Measurements from ENCODE around the gene MAGI2.
"Not testable (repeated sequence)": the region's sequence is repeated elsewhere in the genome, so short reads cannot be mapped to it uniquely, and the experiment has no call there.

MAGI2 gene

DNA sequence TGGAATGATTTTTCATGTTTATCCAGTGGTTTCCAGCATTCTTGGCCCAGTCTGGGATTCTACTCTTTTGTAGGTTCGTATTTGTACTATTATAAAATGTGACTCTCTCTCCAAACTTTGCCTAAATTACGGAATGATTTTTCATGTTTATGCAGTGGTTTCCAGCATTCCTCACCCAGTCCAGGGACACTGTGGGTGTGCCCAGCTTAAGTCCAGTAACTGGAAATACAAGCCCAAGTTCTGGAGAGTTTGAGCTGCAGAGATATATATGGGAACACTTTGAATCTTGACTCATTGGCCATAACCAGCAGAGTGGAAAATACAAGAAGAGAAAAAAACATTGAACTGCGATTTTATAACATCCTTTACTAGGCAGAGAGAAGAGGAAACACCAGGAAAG is 5.9 kb upstream of the MAGI2 start:
- H3K27me3 Mint-ChIP-seq = peaks cover 16% of the 10 kb centered on the region
- H3K4me1 Mint-ChIP-seq = peaks cover 2% of the 10 kb centered on the region
- H3K36me3 Mint-ChIP-seq (ENCODE audit: low read depth) = no peaks in the 10 kb centered on the region

GRCh38 chr7:79458796-79459195 is 5.3 kb upstream of the MAGI2 start:
- Mint-ChIP-seq H3K4me3 (no peak overlapping the region), H3K27ac (no peak overlapping the region), H3K27me3 (peaks cover 22% of the 10 kb centered on the region), H3K9me3 (no peaks in the 10 kb centered on the region), H3K4me1 (peaks cover 2% of the 10 kb centered on the region), H3K36me3 (ENCODE audit: low read depth) (no peaks in the 10 kb centered on the region)
- ATAC-seq (no peak), DNase-seq (no peak)

More for the DNA sequence above, 5.9 kb upstream of the MAGI2 start:
- H3K4me3 Mint-ChIP-seq = no peak overlapping the region
- no peaks in the 10 kb centered on the region for H3K9me3 Mint-ChIP-seq
- ATAC-seq (no peak), DNase-seq (no peak)
- no peak overlapping the region for H3K27ac Mint-ChIP-seq

DNA sequence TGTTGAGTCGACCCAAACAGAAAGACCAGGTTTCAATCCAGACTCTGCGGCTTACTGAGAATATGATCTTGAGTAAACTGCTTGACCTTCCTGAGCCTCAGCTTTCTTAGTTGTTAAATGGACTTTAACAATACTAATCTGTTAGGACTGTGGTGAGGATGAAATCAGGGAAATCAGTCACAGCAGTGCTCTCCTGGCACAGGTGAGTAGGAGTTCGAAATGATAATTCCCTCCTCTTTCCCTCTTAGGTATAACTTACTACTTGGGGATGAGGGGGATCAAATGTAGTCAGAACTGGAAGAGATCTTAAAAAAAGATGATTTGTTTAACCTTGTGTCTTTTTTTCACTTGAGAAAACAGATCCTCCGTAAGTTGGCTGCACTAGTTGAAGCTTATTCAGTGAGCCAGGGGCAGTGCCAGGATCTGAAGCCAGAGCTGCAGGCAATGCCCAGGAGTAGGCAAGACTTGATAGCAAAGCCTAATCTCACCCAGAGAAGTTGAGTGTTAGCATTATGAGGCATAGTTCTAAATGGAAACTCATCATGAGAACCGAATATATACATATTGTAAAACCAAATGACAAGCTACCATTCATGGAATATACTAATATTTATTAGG is 1.8 kb upstream of the MAGI2 start:
- ATAC-seq (no peak), DNase-seq (no peak)
- Mint-ChIP-seq H3K9me3 (no peaks in the 10 kb centered on the region), H3K4me1 (peaks cover 18% of the 10 kb centered on the region), H3K4me3 (no peak overlapping the region), H3K27me3 (peaks cover 53% of the 10 kb centered on the region), H3K27ac (no peak overlapping the region), H3K36me3 (ENCODE audit: low read depth) (no peaks in the 10 kb centered on the region)

DNA sequence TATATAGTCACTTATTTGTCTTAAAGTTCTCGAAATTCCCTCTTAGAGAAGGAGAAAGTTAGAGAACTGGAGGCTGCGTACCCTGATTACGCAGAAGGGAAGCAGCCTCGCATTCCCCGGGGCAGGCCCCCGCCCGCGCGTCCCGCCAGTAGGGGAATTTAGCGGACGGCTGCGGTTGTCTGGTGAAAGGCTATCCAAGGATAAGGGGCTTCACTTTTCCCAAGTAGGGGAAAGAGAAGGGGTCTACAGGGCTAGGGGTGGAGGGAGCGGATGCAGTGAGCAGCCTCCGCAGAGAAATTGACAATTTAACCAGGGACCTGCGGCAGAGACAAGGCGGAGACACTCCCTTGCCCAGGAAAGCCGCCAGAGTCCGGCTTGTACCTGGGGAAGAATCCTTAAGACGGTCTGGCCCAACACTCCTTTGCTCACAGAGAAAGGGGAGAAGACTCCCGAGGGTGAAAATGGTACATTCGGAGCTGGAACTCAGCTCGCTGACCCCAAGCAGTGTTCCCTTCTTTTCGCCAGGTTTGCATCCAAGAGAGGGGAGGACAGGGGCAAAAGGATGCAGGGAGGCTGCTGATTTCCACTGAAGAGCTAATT is 994 bp upstream of the MAGI2 start:
- Mint-ChIP-seq H3K9me3 (no peaks in the 10 kb centered on the region), H3K4me1 (peaks cover 18% of the 10 kb centered on the region), H3K4me3 (no peak overlapping the region), H3K27me3 (peaks cover 53% of the 10 kb centered on the region), H3K36me3 (ENCODE audit: low read depth) (no peaks in the 10 kb centered on the region), H3K27ac (no peak overlapping the region)
- ATAC-seq (no peak), DNase-seq (peak; percentile 5)

- Mint-ChIP-seq H3K36me3 (ENCODE audit: low read depth) (no peaks in the 10 kb centered on the region), H3K27ac (no peak overlapping the region), H3K4me3 (peak overlapping the region; percentile 79), H3K9me3 (no peaks in the 10 kb centered on the region), H3K4me1 (peaks cover 18% of the 10 kb centered on the region), H3K27me3 (peaks cover 53% of the 10 kb centered on the region)
- ATAC-seq (no peak), DNase-seq (no peak)
These were observed 255 bp downstream of the MAGI2 start for GRCh38 chr7:79453266-79453557.

- H3K27ac Mint-ChIP-seq = no peak overlapping the region
- H3K4me1 Mint-ChIP-seq = peaks cover 18% of the 10 kb centered on the region
- H3K9me3 Mint-ChIP-seq = no peaks in the 10 kb centered on the region
- H3K36me3 Mint-ChIP-seq (ENCODE audit: low read depth) = no peaks in the 10 kb centered on the region
- DNase-seq = peak; percentile 1
- peak overlapping the region; percentile 79 for H3K4me3 Mint-ChIP-seq
- peak; percentile 17 for ATAC-seq
- peaks cover 53% of the 10 kb centered on the region for H3K27me3 Mint-ChIP-seq
These were observed 787 bp downstream of the MAGI2 start for GRCh38 chr7:79452495-79453265.

DNA sequence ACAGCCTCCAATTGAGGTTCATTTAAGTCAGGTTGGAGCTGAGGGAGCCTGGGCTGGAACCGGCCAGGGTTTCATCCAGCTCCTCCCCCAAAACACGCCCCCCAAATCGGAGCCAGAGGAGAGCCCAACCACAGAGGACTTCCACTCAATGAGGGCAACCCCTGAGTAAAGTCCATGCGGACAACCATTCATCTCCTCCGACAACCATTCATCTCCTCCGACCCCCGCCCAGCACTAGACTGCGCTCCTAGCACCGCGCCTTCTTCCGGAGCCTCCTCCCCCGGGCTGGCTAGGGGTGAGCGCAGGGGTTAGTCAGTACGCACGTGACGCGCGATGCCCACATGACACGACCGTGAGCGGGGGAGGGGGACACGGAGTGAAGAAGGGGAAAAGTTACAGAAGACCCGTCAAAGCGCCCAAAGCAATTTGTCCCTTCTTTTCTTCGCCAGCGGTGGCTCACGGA is 1.4 kb downstream of the MAGI2 start:
- Mint-ChIP-seq H3K27me3 (peaks cover 53% of the 10 kb centered on the region), H3K9me3 (no peaks in the 10 kb centered on the region), H3K4me3 (peak overlapping the region; percentile 79), H3K4me1 (peaks cover 18% of the 10 kb centered on the region), H3K27ac (no peak overlapping the region), H3K36me3 (ENCODE audit: low read depth) (no peaks in the 10 kb centered on the region)
- peak; percentile 45 for DNase-seq
- ATAC-seq = peak; percentile 77

DNA sequence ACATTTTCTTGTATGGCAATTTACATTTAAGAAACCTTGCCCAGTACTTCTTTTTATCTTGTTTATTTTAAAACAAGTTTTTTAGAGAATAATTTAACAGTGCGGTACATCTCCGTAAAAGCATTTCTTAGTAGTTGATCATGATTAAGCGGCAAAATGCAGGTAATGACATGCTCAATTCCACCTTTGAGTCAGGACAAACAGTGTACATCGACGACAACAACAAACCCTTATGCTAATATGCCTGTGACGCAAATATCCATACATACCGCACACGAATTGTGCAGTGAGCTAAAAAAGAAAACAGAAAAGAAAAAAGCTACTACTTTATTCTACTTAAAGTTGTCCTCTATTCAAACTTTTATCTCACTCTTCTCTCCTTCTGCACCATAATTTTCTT is 1.9 kb downstream of the MAGI2 start:
- Mint-ChIP-seq H3K4me1 (peaks cover 18% of the 10 kb centered on the region), H3K27me3 (peaks cover 53% of the 10 kb centered on the region), H3K4me3 (peak overlapping the region; percentile 79), H3K36me3 (ENCODE audit: low read depth) (no peaks in the 10 kb centered on the region), H3K9me3 (no peaks in the 10 kb centered on the region), H3K27ac (no peak overlapping the region)
- ATAC-seq = no peak
- no peak for DNase-seq

DNA sequence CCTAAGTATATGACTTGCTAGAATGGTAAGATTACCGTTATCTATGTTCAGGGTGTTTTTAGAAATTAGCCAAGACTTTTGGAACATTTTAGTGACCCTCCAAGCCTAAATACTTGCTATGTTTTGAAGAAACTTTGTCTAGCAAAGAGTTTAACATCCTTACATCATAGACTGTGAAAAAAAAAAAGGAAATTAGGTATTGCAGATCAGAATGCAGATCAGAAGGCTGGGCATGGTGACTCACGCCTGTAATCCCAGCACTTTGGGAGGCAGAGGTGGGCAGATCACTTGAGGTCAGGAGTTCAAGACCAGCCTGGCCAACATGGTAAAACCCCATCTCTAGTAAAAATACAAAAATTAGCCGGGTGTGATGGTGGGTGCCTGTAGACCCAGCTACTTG is 10.7 kb downstream of the MAGI2 start:
- not testable (repeated sequence) for H3K4me1 Mint-ChIP-seq; H3K27me3 Mint-ChIP-seq; ATAC-seq; H3K9me3 Mint-ChIP-seq; H3K4me3 Mint-ChIP-seq; DNase-seq; H3K27ac Mint-ChIP-seq; H3K36me3 Mint-ChIP-seq (ENCODE audit: low read depth)

DNA sequence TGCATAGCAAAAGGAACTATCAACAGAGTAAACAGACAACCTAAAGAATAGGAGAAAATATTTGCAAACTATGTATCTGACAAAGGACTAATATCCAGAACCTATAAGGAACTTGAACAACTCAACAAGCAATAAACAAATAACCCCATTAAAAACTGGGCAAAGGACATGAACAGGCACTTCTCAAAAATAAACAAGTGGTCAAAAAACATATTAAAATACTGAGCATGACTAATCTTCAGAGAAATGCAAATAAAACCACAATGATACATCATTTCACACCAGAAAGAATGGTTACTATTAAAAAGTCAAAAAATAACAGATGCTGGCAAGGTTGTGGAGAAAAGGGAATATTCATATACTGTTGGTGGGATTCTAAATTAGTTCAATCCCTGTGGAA is 17.1 kb downstream of the MAGI2 start:
- Mint-ChIP-seq H3K9me3 (no peaks in the 10 kb centered on the region), H3K36me3 (ENCODE audit: low read depth) (no peaks in the 10 kb centered on the region), H3K4me1 (no peaks in the 10 kb centered on the region), H3K27me3 (peaks cover 2% of the 10 kb centered on the region), H3K27ac (no peak overlapping the region), H3K4me3 (no peak overlapping the region)
- ATAC-seq = no peak
- DNase-seq = no peak

DNA sequence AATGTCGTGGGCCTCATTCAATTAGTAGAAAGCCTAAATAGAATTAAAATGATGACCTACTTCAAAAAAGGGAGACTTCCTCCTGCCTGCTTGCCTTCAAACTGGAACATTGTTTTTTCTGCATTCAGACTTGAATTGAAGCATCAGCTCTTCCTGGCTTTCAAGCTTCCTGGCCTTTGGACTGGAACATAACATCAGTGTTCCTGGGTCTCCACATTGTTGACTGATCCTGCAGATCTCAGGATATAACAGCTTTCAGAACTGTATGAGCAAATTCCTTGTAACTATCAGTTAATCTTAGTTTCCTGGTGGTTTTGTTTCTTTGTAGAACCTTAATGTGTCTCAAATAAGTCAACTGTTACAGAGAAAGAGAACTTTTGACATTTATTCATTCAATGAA is 18.6 kb downstream of the MAGI2 start:
- Mint-ChIP-seq H3K27me3 (peaks cover 2% of the 10 kb centered on the region), H3K4me1 (no peaks in the 10 kb centered on the region), H3K9me3 (no peaks in the 10 kb centered on the region), H3K4me3 (no peak overlapping the region), H3K27ac (no peak overlapping the region), H3K36me3 (ENCODE audit: low read depth) (no peaks in the 10 kb centered on the region)
- DNase-seq = no peak
- ATAC-seq = no peak

DNA sequence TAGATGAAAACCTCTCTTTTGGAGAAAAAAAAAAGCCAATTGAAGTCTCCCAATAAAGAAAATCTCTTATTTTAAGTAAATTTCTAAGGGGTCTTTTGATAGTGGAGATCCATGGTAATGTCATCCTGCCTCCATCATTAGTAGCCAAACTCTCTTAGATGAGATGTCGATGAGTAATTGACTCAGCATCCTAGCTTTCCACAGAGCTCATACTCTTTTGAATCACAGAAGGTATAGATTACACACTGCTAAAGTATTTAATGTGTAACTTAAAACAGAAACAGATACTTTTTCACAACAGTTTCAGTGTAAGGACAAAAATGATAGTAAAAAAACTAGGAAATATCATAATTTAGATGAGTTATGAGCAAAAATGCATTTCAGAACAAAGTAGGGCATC is 19.4 kb downstream of the MAGI2 start:
- H3K36me3 Mint-ChIP-seq (ENCODE audit: low read depth) = no peaks in the 10 kb centered on the region
- H3K4me3 Mint-ChIP-seq = no peak overlapping the region
- ATAC-seq (no peak), DNase-seq (no peak)
- no peaks in the 10 kb centered on the region for H3K9me3 Mint-ChIP-seq
- no peak overlapping the region for H3K27ac Mint-ChIP-seq
- no peaks in the 10 kb centered on the region for H3K4me1 Mint-ChIP-seq
- H3K27me3 Mint-ChIP-seq = peaks cover 2% of the 10 kb centered on the region

GRCh38 chr7:79430391-79430790 is 23.1 kb downstream of the MAGI2 start:
- Mint-ChIP-seq H3K9me3 (no peaks in the 10 kb centered on the region), H3K4me1 (no peaks in the 10 kb centered on the region), H3K36me3 (ENCODE audit: low read depth) (no peaks in the 10 kb centered on the region), H3K27ac (no peak overlapping the region), H3K4me3 (no peak overlapping the region), H3K27me3 (peaks cover 2% of the 10 kb centered on the region)
- DNase-seq (no peak), ATAC-seq (no peak)

DNA sequence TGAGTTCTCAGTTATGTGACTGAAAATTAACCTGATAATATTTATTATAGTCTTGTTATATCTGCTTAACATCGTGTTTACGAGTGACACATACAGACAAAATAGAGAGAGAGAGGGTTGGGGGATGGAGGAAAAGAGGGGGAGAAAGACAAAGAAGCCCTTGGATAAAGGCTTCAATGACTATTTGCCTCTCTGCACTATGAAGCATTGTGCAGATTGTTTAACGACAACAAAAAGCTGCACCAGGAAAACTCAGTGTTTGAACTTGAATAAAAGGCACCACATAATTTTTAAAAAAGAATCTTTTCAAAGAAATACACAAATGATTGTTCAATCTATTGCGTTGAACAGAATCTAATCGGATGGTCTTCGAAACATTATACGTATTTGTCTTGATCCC is 27.8 kb downstream of the MAGI2 start:
- no peaks in the 10 kb centered on the region for H3K36me3 Mint-ChIP-seq (ENCODE audit: low read depth)
- no peaks in the 10 kb centered on the region for H3K9me3 Mint-ChIP-seq
- no peak overlapping the region for H3K27ac Mint-ChIP-seq
- ATAC-seq (no peak), DNase-seq (no peak)
- no peaks in the 10 kb centered on the region for H3K27me3 Mint-ChIP-seq
- no peak overlapping the region for H3K4me3 Mint-ChIP-seq
- no peaks in the 10 kb centered on the region for H3K4me1 Mint-ChIP-seq

DNA sequence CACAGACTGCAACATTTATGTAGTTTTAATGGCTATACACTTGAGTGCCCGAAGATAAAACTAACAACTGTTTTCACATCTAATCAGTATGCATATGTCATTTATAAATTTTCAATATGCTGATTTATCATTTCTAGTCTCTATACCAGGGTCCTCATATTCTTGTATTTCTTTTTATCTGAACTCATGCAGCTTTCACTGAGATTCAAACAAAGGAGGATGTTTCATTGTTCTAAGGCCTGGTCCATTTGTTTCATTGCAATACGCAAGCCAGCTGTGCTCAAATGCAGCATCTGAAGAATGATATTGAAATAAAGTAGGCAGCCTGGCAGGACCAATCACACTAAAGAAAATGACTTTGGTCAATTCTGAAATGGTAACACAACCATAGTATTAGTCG is 31.7 kb downstream of the MAGI2 start:
- no peak for DNase-seq
- H3K9me3 Mint-ChIP-seq = no peaks in the 10 kb centered on the region
- no peaks in the 10 kb centered on the region for H3K4me1 Mint-ChIP-seq
- no peaks in the 10 kb centered on the region for H3K27me3 Mint-ChIP-seq
- no peak overlapping the region for H3K27ac Mint-ChIP-seq
- no peaks in the 10 kb centered on the region for H3K36me3 Mint-ChIP-seq (ENCODE audit: low read depth)
- ATAC-seq = no peak
- H3K4me3 Mint-ChIP-seq = no peak overlapping the region

Data from activated naive CD8-positive, alpha-beta T cell treated with anti-CD3 and anti-CD28 coated beads, Interleukin-2, amount 50 U/mL, for 24 hours (primary cell).